ENCODE results near the gene ASRGL1.
A peak's percentile ranks its signal among the peaks of the same experiment; 100 is the strongest.

- TF ChIP-seq, protein P1, sequence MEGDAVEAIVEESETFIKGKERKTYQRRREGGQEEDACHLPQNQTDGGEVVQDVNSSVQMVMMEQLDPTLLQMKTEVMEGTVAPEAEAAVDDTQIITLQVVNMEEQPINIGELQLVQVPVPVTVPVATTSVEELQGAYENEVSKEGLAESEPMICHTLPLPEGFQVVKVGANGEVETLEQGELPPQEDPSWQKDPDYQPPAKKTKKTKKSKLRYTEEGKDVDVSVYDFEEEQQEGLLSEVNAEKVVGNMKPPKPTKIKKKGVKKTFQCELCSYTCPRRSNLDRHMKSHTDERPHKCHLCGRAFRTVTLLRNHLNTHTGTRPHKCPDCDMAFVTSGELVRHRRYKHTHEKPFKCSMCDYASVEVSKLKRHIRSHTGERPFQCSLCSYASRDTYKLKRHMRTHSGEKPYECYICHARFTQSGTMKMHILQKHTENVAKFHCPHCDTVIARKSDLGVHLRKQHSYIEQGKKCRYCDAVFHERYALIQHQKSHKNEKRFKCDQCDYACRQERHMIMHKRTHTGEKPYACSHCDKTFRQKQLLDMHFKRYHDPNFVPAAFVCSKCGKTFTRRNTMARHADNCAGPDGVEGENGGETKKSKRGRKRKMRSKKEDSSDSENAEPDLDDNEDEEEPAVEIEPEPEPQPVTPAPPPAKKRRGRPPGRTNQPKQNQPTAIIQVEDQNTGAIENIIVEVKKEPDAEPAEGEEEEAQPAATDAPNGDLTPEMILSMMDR (IDR thresholded peaks at IDR 0.05): peak; percentile 17; the same call in 1 of the 2 replicates
- TF ChIP-seq POLR2AphosphoS5 (IDR thresholded peaks at IDR 0.05; ENCODE audit: low read depth, low read length) (no peak), TAF1 (IDR thresholded peaks at IDR 0.05; ENCODE audit: borderline replicate concordance, low read depth, low read length) (no peak)
- TF ChIP-seq, protein P2, sequence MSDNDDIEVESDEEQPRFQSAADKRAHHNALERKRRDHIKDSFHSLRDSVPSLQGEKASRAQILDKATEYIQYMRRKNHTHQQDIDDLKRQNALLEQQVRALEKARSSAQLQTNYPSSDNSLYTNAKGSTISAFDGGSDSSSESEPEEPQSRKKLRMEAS (IDR thresholded peaks at IDR 0.05; ENCODE audit: low read depth): no peak
Observed at GRCh38 chr11:62439785-62440602, 102.7 kb downstream of the ASRGL1 start.
